T47D (cell line): ENCODE measurements around the gene HOXC5.
A peak's percentile ranks its signal among the peaks of the same experiment; 100 is the strongest.

Source experiments
- DNase-seq, 2 experiments: peaks; one replicate each; pipeline versions ENCODE4 v3.0.0 to v3.0.0-alpha.2; 2011 to 2012; ENCODE audit warnings: low read depth in 1 of 2, low spot score in 1 of 2
- JUND ChIP-seq: IDR thresholded peaks from 2 replicates; pipeline ENCODE4 v1.6.1; 2012; ENCODE audit warnings: low read depth
- in situ Hi-C: cut with HindIII; loops from 2 replicates; pipeline ENCODE4 v1.10.0; 2016; ENCODE audit warnings: low sequenced_read_pairs, low pct_unique_long_range_greater_than_20kb

Gene HOXC5

GRCh38 chr12:53998900-53999236, 34.0 kb upstream of the HOXC5 start:
- in situ Hi-C loops, result no loop called here
- no peak for DNase-seq
- no peak for TF ChIP-seq JUND

DNA sequence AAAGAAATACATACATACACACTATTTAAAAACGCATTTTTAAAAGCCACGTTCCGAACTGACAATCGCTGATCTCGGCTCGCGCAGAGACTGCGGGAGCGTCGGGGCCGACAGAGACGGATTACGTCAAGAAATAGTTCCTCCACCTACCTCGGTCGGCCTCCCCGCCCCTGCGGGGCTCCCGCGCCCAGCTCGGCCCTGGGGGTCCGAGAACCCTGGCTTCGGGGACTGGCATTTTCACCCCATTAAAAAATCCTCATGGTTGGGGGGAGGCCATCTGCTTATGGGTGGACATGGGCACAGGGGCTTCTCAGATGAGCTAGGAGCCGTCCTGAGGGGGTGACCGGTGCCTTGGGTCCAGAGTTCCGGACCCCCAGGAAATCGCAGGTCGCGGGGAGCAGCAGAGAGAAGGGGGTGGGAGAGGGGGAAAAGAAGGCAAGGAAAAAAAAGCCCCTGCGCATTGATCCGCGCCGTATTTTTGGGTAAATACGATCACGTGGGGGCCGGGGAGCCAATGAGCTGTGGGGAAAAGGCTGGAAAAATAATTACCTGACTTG, 33.2 kb upstream of the HOXC5 start:
- in situ Hi-C loops, result loop anchor here (25.0 kb wide), 1 partner anchor 188 kb away; the partner anchor contains the start of gene SMUG1
- no peak for TF ChIP-seq JUND
- DNase-seq, result peak; percentile 93 to 94

DNA sequence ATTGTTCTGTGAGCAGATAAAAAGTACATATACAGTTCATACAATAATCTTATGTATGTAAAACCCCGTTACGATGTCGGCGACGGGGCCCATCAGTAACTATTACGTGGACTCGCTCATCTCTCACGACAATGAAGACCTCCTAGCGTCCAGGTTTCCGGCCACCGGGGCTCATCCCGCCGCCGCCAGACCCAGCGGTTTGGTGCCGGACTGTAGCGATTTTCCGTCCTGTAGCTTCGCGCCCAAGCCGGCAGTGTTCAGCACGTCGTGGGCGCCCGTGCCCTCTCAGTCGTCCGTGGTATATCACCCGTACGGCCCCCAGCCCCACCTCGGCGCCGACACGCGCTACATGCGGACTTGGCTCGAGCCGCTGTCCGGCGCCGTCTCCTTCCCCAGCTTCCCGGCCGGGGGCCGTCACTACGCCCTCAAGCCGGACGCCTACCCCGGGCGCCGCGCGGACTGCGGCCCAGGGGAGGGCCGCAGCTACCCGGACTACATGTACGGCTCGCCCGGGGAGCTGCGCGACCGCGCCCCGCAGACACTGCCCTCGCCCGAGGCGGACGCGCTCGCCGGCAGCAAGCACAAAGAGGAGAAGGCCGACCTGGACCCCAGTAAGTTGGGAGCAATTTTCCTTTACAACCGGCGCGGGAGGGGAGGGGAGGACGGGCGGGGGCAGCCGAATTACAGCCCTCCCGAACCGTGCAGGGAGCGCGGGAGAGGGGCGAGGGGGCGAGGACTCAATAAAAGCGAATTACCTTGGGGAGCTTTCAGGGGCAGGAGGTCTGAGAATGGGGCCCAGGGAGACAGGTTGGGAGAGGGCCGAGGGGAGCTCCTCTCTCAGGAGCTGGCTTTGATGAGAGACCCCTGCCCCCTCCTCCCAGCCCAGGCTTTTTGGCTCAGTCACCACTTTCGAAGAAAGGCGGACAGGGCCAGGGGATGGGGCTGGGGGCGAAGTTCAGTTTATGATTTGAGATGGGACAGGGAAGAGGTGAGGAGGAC, 32.4 kb upstream of the HOXC5 start, which contains the start of gene HOXC9:
TSS of gene HOXC9 (plus strand) at position 46 of the 999 bp plus-strand sequence. CDS start at position 74, 28 bp downstream.
- in situ Hi-C loops, result loop anchor here (25.0 kb wide), 1 partner anchor 187 kb away; the partner anchor contains the start of gene SMUG1
- no peak for TF ChIP-seq JUND
- DNase-seq, result no peak

DNA sequence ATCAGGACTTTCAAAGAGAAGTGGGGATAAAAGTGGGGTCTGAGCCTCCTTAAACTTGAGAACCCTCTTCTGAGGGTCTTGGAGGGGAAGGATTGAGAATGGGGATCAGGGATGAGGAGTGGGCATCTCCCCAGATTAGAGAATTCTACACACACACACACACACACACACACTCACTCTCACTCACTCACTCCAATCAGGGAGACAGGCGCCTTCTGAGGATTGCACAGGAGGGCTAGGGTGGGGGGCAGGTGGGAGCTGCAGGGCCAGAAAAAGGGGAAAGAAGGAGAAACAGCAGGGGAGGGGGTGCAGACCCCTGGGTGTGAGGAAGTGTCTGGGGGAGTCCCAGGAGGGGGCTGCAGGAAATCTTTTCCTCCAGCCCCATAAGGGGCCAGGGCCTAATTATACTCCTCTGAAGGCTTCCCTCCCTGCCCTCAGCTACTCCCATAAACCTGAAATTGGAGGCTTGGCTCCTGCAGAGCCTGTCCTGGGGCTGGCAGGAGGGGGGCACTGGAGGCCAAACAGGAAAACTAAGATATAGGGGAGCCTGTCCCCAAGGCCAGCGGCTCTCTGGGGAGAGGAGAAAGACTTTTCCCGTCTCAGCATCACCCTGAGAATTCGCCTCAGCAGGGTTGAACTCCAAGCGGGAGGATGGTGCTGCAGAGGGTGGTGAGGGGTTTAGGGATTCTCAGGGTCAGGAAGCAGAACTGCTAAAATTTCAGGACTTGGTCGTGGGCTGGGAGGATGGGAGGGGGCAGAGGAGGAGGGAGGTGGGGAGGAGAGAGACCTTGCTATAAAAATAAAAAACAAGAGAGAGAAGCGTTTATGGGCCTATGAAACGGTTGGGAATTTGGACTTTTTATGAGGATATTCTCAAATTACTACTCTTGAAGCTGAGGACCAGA, 31.3 kb upstream of the HOXC5 start:
- no peak for DNase-seq
- in situ Hi-C loops, result loop anchor here (25.0 kb wide), 1 partner anchor 186 kb away; the partner anchor contains the start of gene SMUG1
- TF ChIP-seq JUND, result no peak

DNA sequence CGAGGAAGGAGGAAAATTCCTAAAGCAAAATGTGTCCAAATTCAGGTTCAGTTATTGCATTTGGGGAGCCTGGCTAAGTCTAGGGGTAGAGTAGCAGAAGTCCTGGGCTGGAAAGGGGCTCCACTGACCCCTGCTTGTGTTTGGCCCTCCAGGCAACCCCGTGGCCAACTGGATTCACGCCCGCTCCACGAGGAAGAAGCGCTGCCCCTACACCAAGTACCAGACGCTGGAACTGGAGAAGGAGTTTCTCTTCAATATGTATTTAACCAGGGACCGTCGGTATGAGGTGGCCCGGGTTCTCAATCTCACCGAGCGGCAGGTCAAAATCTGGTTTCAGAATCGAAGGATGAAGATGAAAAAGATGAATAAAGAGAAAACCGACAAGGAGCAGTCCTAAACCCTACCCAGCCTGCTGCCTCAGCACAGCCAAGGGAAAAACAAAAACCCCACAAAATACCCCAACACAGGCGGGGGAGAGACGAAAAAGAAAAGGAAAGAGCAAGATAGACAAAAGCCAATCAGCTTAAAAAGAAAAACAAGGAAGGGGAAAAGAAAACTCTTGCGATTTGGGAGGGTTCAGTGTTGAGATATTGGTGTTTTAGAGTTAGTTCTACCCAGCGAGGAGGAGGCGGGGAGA, 30.5 kb upstream of the HOXC5 start:
- TF ChIP-seq JUND, result no peak
- DNase-seq, result no peak
- in situ Hi-C loops, result loop anchor here (25.0 kb wide), 1 partner anchor 185 kb away; the partner anchor contains the start of gene SMUG1

- DNase-seq, result no peak
- TF ChIP-seq JUND, result no peak
- in situ Hi-C loops, result loop anchor here (25.0 kb wide), 1 partner anchor 184 kb away; the partner anchor contains the start of gene SMUG1
Measured at GRCh38 chr12:54002915-54003389, 29.9 kb upstream of the HOXC5 start.

GRCh38 chr12:54003625-54004024, 29.2 kb upstream of the HOXC5 start:
- no peak for DNase-seq
- in situ Hi-C loops, result loop anchor here (25.0 kb wide), 1 partner anchor 184 kb away; the partner anchor contains the start of gene SMUG1
- TF ChIP-seq JUND, result no peak

DNA sequence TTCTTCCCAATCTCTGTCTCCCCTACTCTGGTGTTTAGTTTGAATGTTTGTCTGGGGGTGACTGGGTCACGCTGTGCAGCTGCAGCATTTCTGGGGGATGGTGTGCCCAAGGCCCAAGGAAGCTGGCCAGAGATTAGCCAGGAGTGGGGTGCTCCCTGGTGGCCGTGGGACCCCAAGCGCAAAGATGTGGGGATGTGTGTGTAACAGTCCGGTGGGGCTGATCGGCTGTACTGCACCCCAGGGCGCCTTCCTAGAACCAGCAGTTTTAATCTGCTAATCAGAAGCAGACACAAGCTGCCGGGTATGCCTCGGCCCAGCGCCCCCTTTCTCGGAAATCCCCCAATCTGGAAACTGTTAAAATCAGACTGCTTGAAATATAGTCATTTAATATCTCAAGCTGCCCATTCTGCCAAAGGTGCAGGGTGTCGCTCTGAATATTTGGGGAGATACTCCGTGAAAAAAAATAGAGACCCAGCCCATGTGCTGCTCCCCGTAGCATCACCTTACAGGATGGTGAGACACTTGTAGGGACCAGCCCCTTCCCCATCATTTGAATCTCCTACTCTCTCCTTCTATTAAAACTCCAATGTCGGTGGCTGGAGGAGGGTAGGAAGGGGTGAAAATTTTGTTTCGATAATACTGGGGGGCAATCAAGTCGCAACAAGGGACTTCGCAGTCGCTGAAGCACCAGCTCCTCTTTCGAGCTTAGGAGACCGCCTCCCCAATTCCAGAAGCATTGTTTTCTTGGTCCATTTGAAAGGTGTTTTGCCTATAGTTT, 28.6 kb upstream of the HOXC5 start:
- in situ Hi-C loops, result loop anchor here (25.0 kb wide), 1 partner anchor 183 kb away; the partner anchor contains the start of gene SMUG1
- no peak for DNase-seq
- TF ChIP-seq JUND, result no peak

DNA sequence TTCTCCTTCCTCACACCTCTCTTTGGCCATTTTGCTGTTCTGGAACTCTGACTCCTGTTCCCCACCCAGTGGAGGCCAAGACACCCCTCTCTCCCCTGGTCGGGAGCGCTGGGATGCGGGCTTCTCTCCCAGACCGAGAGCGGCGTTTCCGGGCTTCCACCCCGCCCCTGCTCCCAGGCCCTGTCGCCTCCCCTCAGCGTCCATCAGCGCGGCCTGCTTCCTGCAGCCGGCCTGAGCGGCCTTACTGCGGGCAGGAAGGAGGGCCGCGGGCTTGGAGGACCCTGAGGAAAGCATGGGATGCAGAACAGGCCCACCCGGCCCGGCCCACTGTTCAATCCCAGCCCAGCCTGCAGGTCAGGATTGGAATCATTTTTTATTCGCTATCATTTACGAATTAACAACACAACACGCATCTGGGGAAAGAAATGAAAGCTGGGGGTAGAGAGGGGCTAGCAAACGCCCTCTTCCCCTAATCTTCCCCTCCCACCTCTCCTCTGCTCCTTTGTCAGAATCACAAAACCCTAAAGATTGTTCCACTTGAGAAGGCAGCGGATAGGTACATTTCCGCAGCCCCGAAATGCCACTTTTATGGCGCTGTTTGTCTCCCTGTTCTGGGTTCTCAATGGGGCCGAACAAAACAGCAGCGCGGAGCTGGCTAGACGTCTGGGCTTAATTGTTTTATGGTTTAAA, 27.9 kb upstream of the HOXC5 start:
- no peak for DNase-seq
- no peak for TF ChIP-seq JUND
- in situ Hi-C loops, result loop anchor here (25.0 kb wide), 1 partner anchor 182 kb away; the partner anchor contains the start of gene SMUG1

DNA sequence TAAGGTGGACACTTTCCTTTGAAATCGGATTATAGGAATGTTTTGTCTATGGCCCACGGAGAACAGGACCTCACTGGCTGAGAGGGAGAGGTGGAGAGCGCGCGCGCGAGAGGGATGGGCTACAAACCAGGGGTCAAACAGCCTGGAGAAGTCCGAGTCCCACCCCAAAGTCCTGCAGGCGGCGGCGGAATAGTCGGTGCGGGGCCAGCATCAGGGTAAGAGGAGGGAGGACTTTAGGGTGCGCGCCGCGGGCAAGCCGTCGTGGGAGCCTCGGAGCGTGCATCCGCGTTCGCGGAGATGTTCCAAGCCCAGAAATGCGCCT, 27.4 kb upstream of the HOXC5 start:
- in situ Hi-C loops, result loop anchor here (25.0 kb wide), 1 partner anchor 182 kb away; the partner anchor contains the start of gene SMUG1
- DNase-seq, result no peak
- no peak for TF ChIP-seq JUND
